ENCODE data around the gene MAB21L2.

Gene MAB21L2

GRCh38 chr4:150588316-150588715, 6.4 kb downstream of the MAB21L2 start:
- H3K4me3 ChIP-seq = no peak overlapping the region
- no peak overlapping the region for H3K27ac ChIP-seq
- TF ChIP-seq, protein P1, sequence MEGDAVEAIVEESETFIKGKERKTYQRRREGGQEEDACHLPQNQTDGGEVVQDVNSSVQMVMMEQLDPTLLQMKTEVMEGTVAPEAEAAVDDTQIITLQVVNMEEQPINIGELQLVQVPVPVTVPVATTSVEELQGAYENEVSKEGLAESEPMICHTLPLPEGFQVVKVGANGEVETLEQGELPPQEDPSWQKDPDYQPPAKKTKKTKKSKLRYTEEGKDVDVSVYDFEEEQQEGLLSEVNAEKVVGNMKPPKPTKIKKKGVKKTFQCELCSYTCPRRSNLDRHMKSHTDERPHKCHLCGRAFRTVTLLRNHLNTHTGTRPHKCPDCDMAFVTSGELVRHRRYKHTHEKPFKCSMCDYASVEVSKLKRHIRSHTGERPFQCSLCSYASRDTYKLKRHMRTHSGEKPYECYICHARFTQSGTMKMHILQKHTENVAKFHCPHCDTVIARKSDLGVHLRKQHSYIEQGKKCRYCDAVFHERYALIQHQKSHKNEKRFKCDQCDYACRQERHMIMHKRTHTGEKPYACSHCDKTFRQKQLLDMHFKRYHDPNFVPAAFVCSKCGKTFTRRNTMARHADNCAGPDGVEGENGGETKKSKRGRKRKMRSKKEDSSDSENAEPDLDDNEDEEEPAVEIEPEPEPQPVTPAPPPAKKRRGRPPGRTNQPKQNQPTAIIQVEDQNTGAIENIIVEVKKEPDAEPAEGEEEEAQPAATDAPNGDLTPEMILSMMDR (IDR thresholded peaks at IDR 0.05) = no peak
- no peak for DNase-seq (ENCODE audit: low spot score)

DNA sequence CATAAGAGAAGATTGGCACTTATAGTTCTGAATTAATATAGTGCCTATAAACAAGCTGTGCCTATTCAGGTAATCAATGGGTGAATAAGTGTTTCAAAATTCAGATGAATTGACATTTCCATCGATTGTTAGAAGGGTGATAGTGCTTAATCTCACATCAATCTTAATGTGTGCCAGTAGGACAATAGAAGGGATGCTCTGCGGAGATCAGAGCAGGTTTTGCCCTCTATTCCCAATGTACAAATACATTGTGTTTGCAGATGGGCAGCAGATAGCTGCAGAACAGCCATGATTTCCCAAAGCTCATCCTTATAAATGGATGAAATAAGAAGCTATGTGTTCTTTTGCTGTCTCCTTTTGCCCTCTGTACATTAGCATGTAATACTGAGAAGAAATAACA, 7.2 kb downstream of the MAB21L2 start:
- H3K4me3 ChIP-seq = no peak overlapping the region
- TF ChIP-seq, protein P1 (IDR thresholded peaks at IDR 0.05) = no peak
- no peak overlapping the region for H3K27ac ChIP-seq
- DNase-seq (ENCODE audit: low spot score) = no peak

DNA sequence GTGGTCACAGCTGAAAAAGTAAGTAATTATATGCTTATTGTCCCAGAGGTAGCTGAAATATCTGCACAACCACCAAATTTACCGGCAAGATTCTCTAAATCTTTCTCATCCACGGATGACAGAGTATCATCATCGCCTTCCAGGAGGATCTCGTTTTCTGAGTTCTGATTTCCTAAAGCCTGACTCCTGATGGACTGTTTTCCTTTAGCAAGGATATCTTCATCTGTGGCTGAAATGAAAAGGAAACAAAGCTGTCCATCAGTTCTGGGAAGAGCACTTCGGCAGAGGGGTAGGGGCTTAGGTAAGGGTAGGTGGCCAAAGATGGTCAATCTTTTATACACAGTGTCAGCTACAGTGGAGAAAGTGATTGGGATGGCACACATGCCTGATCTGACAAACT, 8.7 kb downstream of the MAB21L2 start:
- TF ChIP-seq, protein P1 (IDR thresholded peaks at IDR 0.05) = no peak
- Histone ChIP-seq H3K27ac (no peak overlapping the region), H3K4me3 (no peak overlapping the region)
- no peak for DNase-seq (ENCODE audit: low spot score)

DNA sequence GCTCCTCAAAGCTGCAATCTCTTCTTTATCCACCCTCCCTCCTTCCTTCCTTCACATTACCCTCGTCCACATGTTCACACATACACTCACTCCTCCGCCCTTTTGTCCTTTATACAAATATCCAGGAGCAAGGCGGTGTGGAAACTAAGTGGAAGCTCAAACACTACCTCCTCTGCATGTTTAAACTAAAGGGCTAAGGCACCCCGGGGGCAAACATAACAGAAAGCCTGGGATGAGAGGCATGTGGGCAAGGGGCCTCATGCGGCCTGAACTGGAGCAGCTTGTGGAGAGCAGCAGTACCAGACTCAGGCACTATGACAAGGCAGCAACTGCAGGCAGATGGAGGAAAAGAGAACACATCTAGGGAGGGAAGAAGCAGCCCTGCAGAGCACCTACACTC, 9.5 kb downstream of the MAB21L2 start:
- TF ChIP-seq, protein P1 (IDR thresholded peaks at IDR 0.05) = no peak
- no peak overlapping the region for H3K4me3 ChIP-seq
- no peak overlapping the region for H3K27ac ChIP-seq
- DNase-seq (ENCODE audit: low spot score) = no peak

DNA sequence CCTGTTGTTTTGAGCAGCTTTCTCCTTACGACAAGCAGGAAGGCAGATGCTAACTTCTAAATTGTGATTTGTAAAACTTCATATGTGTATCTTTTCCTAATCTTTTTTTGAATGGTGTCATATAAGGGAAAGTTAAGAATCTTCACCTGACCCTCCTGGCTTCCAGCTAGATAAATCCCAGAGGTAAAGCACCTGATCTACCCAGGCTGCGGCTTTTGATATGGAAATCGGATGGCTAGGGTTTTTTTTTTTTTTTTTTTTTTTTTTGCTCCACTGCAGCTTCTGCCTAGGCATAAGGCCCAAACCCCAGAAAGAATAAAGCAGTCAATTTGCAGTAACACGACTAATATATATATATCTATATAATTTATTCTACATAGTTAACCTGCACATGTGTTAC, 10.0 kb downstream of the MAB21L2 start:
- DNase-seq (ENCODE audit: low spot score) = no peak
- H3K27ac ChIP-seq = no peak overlapping the region
- TF ChIP-seq, protein P1 (IDR thresholded peaks at IDR 0.05) = no peak
- no peak overlapping the region for H3K4me3 ChIP-seq

GRCh38 chr4:150593996-150594395, 12.0 kb downstream of the MAB21L2 start:
- TF ChIP-seq, protein P1 (IDR thresholded peaks at IDR 0.05) = no peak
- Histone ChIP-seq H3K27ac (no peak overlapping the region), H3K4me3 (no peak overlapping the region)
- no peak for DNase-seq (ENCODE audit: low spot score)

DNA sequence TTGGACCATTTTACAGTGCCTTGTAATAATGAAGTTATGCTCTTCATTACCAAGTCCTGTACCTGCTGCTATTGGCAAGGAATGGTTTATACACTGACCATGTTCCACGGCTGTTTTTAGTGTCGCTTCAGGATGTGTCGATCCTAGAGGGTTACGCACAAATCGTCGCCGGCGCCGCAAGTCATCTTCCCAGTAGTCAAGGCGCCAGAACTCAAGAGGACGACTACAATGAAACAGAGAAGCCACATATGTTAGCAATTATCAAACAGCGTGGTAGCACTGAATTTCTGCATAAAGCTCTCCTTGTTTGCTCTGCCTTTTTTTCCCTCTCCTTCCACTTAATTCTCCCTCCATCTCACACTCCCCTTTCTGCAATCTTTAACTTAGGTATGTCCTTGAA, 17.0 kb downstream of the MAB21L2 start:
- no peak for DNase-seq (ENCODE audit: low spot score)
- Histone ChIP-seq H3K27ac (no peak overlapping the region), H3K4me3 (no peak overlapping the region)
- TF ChIP-seq, protein P1 (IDR thresholded peaks at IDR 0.05) = no peak
